ENCODE results near the gene DMRT1.
A peak's percentile ranks its signal among the peaks of the same experiment; 100 is the strongest.

The DMRT1 gene

GRCh38 chr9:922731-923130, 81.2 kb downstream of the DMRT1 start:
- no peak for DNase-seq (ENCODE audit: low spot score)

GRCh38 chr9:926976-927375, 85.5 kb downstream of the DMRT1 start:
- no peak for DNase-seq (ENCODE audit: low spot score)

DNA sequence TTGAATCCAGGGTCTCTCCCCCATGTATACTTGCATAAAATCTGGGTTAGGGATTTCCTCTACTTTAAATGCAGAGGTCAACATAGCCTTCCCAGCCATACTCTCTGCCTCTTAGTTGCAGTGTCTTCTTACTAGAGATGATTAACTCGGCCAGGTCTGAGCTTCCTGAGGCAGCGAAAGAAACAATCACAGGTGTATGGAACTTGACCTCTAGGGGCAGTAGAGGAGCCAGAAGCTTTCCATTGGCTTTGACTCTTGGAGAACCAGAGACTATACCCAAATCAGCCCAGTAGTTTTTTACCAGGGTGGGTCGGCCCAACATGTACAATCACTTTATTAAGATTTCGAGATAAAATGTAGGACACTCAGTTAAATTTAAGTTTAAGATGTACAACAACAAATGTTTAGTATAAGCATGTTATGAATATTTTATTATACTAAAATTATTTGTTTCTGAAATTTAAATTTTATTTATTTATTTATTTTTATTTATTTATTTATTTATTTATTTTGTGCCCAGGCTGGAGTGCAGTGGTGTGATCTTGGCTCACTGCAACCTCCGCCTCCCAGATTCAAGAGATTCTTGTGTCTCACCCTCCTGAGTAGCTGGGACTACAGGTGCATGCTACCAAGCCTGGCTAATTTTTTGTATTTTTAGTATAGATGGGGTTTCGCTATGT, 87.0 kb downstream of the DMRT1 start:
- peak; percentile 2 for DNase-seq (ENCODE audit: low spot score)

DNA sequence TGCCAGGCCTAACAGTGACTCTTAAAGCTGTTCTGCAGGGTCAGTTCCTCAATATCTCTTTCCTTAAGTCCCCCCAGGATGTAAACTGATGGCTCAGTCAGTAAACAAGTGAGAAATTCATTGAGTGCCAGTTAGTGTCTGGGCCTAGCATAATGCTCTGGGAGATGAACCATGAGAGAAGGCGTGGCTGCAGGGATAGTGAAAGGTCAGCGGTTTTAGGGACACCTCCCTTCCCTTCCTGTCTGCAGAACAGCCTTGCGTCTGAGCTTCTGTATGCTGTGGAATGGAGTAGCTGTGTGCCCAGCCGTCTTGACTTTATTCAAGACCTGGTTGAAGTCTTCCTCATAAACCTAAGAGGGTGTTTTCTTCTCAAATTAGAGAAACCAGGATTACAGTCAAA, 88.2 kb downstream of the DMRT1 start:
- no peak for DNase-seq (ENCODE audit: low spot score)

DNA sequence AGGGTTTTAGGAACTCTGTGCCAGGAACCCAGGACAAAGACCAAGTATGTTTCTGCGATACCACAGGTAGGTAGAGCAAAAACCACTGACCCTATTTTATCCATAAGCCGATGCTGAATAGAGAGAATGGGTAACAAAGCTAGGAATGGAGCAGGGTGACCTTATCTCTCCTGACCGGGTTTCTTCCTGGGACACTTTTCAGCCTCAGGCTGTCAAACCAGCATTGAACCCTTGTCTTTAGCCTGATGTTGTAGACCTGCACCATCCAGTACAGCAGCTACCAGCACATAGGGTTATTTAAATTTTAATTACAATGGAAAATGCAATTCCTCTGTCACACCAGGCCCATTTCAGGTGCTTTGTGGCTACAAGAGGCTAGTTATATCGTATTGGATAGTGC, 91.9 kb downstream of the DMRT1 start:
- no peak for DNase-seq (ENCODE audit: low spot score)

GRCh38 chr9:935348-935965, 94.0 kb downstream of the DMRT1 start:
- DNase-seq (ENCODE audit: low spot score): no peak

DNA sequence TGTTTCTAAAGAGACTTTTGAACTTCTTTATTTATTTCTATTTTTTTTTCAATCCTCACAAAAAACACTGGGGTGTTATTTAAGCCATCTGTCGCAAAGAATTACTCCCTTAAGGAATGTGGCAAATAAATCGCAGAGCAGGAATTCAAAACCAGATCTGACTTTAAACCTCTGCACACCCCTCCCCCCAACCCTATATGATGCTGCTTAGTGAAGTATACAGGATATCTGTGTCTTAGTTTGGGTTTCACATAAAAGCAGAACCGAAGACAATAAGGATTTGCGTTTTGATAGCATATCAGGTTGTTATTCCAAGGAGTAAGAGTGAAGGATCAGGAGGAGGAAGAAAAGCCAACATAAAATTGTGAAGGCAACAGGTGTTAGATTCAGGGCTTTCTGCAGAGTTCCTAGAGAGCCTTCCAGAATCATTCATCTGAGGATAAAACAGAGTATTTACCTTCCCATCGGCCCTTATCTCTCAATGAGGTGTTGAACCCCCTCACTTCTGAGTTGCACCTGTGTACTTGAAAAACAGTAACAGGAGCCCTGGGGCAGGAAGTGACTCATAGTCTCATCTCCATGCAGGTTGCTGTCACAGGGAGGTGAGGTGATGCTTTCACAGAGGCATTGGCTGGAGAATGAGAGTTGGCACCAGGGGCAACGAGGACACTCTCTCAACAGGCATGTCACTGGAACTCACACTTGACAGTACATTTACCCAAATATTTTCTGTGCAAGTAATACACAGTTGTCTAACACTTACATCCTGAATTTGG, 101.5 kb downstream of the DMRT1 start:
- no peak for DNase-seq (ENCODE audit: low spot score)

DNA sequence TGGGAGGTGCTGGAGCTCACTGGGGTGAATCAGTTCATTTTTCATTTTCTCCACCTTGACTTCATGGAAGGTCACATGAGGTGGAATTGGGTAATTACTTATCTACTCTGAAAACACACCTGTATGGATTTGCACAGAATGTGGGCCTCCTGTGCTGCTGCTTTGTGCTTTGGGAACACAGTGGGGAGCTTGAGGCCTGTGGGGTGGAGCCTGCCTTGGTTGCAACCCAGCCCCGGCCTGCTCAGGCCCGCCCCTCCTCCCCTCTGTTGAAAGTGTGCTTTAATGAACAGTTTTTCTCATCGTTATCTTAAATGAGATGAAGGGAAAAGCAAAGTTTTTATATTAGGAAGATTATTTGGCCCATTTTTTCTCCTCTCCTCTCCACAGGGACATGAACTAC, 106.5 kb downstream of the DMRT1 start:
- no peak for DNase-seq (ENCODE audit: low spot score)

- DNase-seq (ENCODE audit: low spot score): no peak
These were observed 107.0 kb downstream of the DMRT1 start for GRCh38 chr9:948497-948896.

DNA sequence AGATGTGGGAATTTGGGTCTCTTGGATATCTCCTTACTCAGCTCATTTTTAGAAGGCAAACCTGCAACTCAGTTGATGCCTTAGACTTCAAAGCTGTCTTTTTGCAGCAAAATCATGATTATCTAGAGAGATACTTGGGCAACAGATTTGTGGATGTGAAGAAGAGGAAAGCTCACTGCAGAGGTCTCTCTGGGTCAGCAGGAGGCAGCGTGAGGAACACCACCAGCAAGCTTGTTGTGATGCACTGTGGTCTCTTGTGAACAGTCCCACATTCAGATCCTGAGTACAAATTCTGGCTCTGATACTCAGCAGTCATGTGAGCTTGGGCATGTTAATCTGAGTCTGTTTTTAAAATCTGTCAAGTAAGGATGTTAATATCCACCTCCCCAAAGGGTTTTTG, 108.6 kb downstream of the DMRT1 start:
- DNase-seq (ENCODE audit: low spot score): no peak

DNA sequence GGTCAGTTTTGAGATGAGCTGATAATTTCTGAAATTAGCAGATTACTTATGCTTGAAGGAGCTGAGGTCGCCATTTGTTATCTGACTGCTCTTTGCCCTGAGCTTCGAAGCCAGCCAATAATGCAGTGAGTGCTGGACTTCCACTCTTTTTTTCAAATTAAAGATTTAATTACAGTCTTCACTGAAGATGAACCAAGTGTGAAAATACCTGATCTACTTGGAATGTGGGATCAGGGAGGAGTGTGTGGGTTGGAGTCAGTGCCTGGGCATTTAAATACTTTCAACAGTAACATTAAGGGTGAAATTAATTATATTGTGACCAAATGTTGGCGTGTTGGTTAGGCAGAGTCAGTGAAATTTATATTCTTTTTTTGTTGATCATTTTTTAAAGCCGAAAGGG, 111.0 kb downstream of the DMRT1 start:
- no peak for DNase-seq (ENCODE audit: low spot score)

GRCh38 chr9:959105-959504, 117.6 kb downstream of the DMRT1 start:
- DNase-seq (ENCODE audit: low spot score): no peak

DNA sequence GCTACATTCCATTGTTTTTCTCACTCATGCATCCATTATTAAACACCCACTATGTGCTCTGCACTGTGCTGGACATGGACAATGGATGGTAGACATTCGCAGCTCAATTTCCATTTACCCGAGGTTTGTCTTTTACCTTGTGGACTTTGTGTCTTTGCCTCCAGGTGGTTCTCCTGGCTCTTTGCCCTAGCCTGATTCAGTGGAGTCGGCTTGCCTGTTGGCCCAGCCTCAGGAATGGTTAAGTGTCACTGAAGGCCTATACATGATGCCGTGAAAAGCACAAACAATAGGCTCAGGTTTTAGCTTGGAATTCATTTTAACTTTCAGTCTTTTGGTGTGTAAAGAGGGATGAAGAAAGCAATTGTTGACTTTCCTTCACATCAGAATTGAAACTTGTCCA, 118.4 kb downstream of the DMRT1 start:
- DNase-seq (ENCODE audit: low spot score): no peak

DNA sequence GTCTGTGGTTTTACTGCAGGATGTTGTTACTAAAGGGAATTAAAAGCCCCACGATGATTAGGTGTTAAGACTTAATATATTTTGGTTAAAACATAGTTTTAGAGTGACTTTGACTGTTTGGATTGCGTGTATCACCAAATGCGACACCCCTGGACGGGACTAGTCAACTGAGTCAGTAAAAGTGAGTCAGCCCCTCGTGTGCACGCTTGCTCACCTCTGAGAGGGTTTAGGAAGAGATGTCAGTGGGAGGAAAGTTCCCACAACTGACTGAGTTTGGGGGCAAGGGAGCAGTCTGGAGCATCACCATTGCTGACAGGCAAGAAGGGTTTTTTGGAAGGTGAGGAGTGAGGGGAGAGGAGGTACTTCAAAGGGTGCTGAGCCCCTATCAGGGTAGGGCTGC, 120.5 kb downstream of the DMRT1 start:
- no peak for DNase-seq (ENCODE audit: low spot score)

DNA sequence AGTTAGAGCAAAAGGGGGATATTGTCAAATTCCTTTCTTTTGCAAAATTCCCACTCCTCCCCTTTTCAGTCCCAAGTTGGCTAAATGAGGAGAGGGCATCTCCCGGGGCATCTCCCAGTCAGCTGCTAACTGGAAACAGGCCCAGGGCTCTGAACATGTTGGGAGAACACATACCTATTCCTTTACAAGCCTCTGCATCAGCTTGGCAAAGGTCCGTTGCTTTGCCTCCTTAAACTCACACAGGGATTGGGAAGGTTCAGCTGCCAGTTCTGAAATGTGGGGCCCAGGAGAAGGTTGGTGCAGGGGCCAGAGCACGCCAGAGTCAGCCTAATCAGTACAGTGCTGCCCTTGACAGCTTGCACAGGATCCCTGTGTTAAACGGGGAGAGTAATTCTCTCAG, 124.0 kb downstream of the DMRT1 start:
- DNase-seq (ENCODE audit: low spot score): no peak

GRCh38 chr9:966870-967269, 125.4 kb downstream of the DMRT1 start:
- DNase-seq (ENCODE audit: low spot score): no peak

GRCh38 chr9:967436-967835, 125.9 kb downstream of the DMRT1 start:
- DNase-seq (ENCODE audit: low spot score): no peak

DNA sequence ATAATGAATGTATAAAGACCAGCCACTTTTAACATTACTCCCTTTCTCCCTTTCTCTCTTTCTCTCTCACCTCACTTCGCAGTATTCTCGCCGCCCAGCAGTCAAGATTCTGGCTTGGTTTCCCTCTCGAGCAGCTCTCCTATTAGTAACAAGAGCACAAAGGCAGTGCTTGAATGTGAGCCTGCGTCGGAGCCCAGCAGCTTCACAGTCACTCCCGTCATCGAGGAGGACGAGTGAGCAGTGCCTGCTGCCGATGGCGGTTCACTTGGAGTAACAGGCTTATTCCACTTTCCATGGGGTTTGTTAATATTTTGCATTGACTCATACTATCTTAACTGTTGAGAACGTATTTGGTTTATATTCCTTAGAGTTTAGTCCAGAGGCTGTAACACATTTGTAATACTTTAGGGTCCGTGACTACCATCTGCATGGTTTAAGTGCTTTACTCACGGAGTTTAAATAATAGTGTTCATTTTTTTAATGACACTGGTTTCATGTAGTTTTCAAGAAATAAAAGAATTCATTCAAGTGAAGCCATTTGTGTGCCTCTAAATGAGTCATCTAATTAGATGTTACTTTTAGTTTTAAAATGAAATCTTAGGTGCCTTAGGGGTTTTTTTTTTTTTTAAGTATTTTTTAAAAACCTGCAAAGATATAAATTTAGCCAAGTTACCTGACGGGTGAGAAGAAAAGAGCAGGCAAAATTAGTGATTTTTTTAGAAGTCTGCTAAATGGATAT, 126.6 kb downstream of the DMRT1 start:
- DNase-seq (ENCODE audit: low spot score): no peak

DNA sequence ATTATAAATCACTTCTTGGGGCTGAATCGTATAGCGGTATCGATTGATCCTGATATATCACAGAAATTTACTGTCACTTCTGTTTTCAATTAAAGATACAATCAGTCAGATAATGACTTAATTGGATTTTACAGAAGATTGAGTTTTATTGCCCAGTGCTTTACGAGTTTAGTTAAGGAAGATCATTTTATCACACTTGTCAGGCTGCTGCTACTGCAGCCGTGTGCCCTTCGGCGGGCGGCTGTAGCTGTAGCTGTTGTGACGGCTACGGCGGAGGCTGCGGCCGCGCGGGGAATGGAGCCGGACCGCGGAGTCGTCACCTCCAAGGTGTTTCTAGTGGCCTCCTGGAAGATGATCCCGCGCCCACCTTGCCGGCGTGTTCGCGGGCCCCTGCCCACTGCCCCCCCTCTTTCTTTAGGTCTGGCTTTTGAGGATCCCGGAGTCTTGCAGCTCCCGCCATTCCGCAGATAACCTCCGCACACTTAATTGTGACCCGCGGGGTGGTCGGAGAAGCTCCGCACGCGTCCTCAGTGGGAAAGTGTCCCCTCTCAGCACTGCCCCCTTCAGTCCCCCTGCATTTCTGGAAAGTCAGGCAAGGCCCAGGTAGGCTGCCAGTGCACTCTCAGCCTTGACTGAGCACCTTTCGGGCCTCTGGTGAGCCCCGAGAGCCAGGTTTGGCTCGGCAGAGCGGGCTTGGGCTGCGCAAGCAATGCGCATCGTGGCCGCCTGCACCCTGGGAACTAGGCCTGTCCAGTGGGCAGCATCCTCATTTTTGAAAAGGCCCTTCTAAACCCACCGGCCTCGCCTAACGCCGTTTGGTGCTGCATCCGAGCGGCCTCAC, 128.0 kb downstream of the DMRT1 start:
- DNase-seq (ENCODE audit: low spot score): no peak

DNA sequence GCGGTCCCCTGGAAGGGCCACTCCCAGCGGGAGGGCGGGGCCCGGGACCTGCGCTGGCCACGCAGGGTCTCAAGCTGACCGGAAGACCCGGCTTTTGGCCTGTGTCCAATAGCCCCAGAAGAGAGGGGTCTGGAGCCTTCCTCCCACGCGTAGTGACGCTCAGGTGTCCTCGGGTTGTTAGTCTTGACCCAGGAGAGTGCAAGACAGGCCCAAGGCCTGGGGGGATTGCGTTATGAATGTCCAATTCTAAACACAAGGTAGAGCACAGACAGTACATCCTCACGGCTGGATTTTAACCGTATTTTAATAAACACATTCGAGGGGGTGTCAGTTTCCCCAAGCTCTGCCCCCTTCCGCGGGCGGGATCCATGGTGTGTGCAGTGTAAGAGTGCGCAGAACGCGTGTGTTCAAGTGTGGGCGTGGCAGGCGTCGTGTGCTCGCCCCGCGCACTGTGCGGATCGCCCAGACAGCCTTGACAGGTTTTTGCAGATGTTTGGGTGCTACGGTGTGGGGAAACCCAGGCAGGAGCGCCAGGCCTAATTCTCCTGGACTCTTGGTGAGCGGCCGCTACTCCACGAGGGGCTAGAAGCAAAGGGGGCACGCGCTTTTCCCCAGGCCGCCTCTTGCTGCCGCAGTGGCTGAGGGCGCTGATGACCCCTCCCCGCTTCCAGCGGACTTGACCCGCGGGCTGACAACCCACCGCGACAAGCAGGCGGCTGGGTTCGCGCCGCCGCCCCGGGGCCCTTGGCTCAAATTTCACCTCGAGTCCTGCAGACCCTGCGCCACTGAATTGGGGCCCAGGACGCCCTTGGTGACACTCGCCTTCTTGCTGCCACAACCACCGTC, 128.9 kb downstream of the DMRT1 start:
- no peak for DNase-seq (ENCODE audit: low spot score)

All from cerebellar cortex (tissue), 1 donor.